ENCODE measurements around the gene C16orf95.

GRCh38 chr16:87303431-87303930 is 13.7 kb downstream of the C16orf95 start:
- no peak for TF ChIP-seq CTCF (IDR thresholded peaks at IDR 0.05; ENCODE audit: low read depth, low read length, missing input control)
- no peak for TF ChIP-seq ZBTB33 (IDR thresholded peaks at IDR 0.05)
- TF ChIP-seq RAD21 (IDR thresholded peaks at IDR 0.05) = no peak
- TF ChIP-seq REST (IDR thresholded peaks at IDR 0.05) = no peak

All from liver (tissue), 3 donors.